Glomerular visceral epithelial cell (primary cell): Measurements from ENCODE around the gene ZC3H6.
"Not testable (repeated sequence)": the region's sequence is repeated elsewhere in the genome, so short reads cannot be mapped to it uniquely, and the experiment has no call there.

Source experiments
- DNase-seq: peaks from one replicate; pipeline ENCODE4 v3.0.0-alpha.2; 2016; ENCODE audit errors: extremely low spot score

The ZC3H6 gene

DNA sequence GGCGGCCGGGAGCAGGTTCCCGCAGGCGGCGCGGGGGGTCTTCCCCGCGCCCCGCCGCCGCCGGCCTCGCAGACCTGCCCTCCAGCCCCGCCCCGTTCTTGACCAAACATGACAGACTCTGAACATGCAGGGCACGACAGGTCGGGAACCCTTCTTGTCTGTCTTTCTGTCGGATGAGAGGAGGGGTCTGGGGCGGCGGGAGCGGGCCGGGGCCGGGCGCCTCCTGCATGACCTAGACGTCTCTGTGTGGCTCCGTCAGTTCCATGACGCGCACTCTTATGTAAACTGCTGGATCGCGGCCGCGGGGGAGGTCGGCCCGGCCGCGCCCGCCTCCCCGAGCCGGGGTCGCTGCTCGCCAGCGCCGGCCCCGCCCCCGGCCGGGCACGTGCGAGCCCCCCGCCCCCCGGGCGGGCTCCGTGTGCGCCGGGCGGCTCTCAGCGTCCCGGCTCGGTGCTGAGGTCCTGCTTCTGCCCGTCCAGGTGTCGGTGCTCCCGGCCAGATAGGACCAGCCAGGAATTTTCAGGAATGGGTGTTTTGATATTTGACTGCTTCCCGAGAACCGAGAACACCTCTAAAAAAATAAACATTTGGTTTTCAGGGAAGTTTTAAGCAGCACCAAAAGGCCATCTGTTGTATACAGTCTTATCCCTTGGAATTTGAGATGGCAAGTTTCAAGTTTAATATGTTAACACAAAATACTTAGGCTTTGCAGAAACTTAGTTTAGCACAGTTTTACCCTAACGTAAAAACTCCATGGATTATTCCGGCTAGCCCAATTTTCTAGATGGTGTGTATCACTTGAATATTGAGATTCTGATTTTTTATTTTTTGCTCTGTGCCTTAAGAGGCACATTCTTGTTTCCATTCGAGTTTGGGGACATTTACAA is 733 bp downstream of the ZC3H6 start:
- peak; percentile 89 for DNase-seq

DNA sequence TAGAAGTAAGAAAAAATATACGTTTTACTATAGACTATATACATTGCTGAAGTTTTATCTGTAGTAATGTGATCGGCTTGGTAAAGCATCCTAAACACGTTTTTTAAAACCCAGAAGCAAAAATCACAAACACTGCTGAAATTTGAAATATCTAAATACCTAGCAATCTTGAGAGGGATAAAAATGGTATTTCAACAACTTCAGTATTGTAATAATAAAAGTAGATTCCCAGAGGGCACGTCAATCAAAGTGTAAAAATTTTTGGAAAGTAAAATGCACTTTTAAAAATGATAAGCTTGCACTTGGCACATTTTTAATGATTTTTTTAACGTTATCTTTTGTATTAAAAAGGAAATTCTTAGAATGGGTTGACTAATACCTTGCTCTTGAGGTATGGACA is 1.6 kb downstream of the ZC3H6 start:
- DNase-seq = no peak

DNA sequence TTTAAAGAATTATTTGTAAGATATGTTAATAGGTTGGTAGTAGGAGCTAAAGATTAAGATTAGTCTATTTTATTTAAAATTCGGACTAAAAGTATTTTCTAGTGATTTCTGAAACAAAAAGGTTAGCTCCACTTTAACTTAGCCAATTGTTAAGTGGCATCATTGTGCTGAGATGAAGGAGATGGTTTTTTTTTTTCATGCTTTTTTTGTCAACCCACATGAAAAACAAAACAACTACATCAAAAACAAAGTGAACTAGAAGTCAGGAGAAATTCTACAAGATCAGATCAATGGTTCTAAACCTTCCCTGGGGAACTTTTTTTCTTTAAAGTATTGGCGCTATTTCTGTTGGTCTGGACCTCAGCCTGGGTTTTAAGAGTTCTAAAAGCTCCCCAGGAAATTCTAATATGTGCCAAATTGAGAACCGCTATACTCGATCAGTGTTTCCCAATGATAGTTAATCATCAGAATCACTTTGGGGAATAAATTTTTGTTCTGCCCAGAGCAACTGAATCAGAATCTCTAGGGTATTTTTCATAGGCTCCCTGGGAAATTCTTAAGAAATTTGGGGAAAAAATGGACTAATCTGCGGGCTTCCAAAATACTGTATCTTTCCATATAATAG is 2.3 kb downstream of the ZC3H6 start:
- DNase-seq = no peak

DNA sequence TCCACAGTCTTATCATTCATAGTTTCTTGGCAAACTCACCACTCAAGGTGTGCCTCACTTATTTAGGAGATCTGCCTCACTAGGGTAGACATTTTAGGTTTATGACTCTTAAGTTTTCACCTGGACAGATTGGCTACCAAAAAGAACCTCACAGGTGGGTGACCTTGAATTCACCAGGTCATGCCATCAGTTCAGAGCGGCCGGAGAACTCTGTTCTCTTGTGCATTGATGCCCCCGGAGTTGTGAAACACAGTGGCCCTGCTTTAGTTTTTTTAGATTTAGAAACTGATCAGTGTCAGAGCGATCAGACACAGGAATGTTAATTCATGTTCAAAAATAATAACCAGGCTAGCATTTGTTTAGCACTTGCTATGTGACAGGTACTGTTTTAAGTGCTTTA is 6.7 kb downstream of the ZC3H6 start:
- not testable (repeated sequence) for DNase-seq

DNA sequence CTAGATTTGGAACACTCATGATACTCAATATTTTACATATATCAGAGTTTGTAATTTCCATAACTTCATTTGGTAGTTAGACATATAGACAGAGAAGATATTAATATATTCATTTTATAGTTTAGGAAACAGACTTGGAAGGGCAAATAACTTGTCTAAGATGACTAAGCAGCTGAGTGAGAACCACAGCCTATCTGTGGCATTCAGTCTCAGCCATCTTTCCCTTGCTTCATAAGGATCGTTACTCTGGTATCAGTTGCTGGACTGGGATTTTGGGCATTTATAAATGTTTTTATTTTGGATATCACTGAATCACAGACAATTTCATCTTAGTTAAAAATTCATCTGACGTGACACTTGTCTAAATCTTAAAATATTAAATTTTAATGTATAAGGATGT is 8.1 kb downstream of the ZC3H6 start:
- not testable (repeated sequence) for DNase-seq

DNA sequence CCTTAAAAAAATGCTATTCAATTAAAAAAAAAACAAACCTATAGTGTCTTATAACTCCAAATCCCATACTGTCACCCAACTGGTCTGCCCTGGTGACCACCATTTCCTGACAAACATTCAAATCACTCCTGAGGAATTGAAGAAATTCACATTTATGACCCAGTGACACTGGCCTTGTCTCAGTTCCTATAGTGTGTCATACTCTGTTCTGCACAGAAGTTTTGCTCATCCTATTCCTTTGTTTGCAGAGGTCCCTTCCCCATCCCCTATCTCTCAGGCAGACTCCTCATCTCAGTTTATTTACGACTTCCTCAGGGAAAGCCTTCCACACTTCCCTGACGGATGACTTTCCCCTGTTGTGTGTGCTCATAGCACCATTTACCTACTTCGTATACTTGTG is 14.7 kb downstream of the ZC3H6 start:
- DNase-seq = no peak

DNA sequence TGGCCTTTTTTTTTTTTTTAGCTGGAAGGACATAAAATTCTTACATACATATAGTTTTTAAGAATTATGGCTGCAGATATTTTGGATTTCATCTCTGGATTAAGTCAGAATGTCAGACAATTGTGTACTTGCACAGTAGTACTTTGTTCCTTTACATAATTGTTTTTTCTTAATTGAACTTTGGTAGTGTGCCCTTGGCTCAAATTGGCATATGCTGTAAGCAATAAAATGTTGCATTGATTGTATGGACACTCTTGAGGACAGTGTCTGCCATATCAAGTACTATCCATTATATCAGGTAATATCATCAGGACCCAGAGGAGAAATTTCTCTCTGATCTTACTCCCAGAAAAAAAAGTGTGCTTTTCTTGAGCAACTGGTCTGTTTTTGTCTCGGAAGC is 15.3 kb downstream of the ZC3H6 start:
- no peak for DNase-seq

DNA sequence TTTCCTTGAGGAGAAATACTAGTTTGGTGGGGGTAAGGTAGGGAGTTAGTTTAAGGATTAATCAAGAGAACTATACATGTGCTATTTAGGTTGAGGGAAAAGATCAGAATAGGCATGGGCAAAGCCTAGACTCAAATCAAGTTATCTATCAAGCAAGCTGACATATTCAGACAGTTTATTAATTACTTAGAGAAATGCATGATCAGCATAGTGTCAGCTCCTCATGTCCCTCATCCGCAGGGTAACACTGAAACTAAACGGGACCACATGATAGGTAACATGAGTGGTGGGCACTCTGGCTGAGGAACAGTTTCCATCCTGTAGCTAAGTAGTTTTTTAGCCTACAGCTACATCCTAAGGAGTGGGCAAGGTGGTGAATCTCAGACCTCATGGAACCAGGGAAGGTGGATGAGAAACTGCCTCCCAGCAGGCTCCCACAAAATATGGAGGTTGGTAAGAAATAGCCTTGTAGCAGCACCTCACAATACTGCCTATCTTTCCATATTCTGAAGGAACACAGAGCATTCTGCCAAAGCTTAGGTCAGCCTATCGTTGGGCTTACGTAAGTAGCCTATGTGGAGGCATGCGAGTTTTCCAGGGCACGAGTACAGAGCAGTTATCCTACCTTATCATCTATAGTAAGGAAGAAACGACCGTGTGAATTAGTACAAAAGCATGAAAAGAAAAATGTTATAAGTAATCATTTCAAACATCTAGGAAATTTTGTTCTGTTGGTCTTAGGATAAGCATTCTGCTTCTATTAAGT is 18.4 kb downstream of the ZC3H6 start:
- no peak for DNase-seq

DNA sequence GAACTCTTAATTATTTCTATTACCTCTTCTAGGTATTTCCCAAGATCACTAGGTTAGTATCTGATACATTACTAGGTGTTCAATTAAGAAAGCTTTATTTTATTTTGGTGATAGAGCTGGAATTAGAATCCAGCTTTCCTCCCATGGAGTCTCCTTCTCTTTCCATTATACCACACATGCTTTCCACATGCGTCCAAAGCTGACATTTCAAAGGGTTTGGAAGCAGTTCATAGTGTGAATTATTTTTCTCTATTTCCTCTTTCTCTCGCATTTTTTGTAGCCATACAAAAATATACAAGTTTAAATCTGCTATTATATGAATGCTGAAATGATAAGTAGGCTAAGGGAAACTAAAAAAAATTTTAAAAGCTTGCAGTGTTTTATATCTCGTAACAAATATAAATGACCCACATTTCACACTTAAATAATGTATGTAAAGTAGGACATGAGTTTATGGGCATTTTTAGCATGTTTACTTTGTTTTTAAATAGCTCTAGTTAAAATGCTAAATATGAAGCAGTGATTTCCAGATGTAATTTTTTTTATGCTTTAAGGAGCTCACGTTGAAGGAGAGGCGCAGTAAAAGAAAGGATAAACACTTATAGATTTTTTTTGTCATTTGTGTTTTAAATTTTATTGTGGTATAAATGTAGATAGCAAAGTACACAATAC is 20.1 kb downstream of the ZC3H6 start:
- DNase-seq = no peak

DNA sequence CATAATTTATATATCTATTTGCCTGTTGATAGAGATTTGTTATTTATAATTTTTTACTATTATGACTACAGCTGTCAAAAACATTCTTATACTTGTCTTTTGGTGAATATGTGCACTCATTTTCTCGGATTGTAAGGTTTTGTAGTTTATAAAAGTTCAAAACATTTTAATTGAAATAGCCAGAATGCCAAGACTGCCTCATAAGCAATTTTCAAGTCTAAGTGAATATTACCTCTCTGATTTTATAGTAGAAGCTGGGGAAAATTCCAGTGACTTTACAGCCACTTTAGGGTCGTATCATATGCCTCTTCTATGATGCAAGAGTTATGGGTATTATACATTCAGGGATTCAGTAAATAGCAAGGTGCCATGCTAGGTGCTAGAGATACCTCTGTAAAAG is 21.0 kb downstream of the ZC3H6 start:
- no peak for DNase-seq

DNA sequence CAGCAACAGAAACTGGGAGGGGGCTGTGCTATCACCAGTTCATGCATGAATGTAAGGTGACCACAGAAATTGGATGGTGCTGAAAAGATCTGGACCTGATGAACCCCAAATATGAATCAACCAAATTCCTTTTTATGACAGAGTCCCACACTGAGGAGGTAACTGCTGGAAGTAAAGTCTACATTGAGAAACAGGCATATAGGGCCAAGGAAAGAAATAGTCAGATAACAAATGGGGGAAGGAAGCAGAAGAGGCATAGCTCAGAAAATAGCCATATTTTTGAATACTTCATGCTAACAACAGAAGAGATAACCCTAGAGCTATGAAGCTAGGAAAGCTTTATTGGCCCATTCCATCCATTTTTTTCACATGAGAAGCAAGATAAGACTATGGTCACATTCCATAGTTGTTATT is 25.8 kb downstream of the ZC3H6 start:
- peak; percentile 8 for DNase-seq

DNA sequence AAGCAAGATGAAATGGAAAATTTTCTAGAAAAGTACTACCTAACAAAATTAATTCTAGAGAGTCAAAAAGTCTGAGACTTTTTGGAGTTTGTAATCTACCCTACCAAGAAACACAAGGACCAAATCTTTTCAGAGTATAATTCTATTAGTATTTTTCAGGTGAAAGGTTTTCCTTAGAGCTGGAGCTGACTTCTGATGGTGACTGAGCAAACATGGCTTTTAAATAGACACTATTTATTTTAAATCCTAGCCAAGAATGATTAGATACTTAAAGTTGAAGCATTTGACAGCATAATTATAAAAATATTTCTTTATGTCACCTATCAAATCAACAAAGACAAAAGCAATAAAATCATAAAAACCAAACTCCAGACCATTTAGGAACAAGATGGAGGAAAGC is 26.6 kb downstream of the ZC3H6 start:
- no peak for DNase-seq

DNA sequence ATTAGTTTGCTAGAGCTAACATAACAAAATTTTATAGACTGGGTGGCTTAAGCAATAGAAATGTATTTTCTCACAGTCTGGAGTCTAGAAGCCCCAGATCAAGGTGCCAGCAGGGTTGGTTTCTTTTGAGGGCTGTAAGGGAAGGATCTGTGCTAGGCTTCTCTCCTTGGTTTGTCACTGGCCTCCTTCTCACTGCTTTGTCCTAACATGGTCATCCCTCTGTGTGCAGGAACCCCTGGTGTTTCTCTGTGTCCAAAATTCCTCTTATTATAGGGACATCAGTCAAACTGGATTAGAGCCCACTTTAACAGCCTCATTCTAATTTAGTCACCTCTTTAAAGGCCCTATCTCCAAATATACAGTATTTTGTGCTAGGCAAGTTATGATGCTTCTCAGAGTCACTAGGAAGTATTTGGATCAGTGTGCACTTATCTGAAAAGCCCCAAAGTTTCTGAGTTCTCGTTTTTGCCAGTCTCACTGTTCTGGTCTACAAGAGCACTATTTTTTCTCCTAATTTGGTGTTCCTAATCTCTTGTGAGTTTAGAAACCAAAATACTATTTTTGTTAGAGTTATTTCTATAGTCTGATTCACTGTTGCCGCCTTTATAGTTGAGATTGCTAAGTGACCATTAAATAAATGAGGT is 29.0 kb downstream of the ZC3H6 start:
- no peak for DNase-seq

DNA sequence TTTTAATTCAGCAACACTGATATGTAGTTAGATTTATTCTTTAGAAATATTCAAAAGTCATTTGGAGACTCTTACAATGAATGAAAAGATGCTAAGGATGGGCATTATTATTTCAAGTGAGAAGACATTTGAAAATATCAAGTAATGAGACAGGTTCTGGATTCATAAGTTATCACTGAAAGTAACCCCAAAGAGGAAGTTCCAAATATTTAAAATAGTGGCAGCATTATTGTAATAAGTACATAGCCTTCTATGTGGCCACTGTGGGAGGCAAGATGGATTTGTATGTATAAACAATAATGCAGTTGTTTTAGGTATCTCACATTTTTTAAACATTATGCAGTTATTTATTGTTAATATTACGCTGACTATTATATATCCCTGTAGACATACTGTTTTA is 29.7 kb downstream of the ZC3H6 start:
- no peak for DNase-seq

DNA sequence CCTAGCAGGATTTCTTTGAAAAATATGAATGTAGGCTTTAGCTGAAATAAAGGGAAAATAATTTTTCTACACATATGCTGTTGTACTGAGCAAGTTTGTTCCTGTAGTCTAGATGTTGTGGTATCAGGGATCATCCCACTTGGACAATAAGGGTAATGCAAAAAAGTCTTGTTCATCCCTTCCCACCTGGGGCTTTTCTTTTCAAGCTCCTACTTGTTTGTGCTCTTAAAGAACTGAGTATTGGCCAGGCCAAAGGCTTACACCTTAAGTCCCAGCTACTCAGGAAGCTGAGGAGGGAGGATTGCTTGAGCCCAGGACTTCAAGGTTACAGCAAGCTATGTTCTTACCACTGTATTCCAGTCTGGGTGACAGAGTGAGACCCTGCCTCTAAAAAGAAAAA is 35.5 kb downstream of the ZC3H6 start:
- no peak for DNase-seq

DNA sequence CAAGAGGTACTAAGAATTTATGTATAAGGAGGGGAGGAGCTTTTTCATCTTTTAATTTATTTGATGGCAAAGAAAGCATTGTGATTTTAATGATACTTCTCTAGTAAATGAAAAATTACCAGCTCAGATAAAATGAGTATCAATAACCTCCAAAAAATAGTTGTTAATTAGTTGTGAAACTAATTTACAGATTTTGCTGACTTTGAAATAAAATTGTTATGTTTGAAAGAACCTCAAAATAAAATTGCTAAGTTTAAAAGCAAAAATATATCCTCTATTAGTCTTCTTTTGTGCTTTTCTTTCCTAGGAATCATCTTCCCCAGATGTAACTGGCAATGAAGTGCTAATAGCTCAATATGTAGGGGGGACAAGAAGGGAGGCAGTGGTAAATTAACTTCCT is 36.5 kb downstream of the ZC3H6 start:
- DNase-seq = no peak

DNA sequence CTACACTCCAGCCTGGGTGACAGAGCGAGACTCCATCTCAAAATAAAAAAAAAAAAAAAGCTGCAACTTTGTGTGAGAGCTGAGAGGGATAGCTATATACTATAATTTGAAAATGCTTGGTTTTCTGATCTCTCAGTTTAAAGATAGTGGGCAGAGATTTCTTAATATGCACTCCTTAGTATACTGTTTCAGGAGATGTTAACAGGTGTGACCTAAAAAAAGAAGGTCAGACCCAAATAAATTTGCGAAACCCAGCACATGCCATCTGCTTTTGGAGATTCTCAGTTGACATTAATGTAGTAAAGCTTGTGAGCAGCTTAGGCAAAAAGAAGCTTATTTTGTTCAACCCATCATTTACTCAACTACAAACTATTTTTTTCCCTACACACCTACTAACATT is 37.4 kb downstream of the ZC3H6 start:
- DNase-seq = no peak

DNA sequence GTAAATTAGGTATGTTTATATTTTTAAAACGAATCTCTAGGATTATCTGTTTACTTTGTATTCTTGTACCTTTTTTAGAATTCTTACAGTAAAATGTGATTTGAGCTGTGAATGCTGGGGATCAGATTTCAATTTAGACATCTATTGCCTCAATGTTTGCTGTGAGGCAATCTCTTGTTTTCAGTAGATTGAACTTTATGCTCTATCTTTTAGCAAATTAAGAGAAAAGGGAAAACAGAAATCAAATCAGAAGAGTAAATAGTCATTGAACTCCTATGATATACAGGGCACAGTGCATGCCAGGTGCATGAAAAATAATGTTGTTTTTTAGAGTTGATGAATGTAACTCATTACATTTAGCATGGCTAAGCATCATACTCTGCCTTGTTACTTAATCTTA is 39.5 kb downstream of the ZC3H6 start:
- DNase-seq = no peak

DNA sequence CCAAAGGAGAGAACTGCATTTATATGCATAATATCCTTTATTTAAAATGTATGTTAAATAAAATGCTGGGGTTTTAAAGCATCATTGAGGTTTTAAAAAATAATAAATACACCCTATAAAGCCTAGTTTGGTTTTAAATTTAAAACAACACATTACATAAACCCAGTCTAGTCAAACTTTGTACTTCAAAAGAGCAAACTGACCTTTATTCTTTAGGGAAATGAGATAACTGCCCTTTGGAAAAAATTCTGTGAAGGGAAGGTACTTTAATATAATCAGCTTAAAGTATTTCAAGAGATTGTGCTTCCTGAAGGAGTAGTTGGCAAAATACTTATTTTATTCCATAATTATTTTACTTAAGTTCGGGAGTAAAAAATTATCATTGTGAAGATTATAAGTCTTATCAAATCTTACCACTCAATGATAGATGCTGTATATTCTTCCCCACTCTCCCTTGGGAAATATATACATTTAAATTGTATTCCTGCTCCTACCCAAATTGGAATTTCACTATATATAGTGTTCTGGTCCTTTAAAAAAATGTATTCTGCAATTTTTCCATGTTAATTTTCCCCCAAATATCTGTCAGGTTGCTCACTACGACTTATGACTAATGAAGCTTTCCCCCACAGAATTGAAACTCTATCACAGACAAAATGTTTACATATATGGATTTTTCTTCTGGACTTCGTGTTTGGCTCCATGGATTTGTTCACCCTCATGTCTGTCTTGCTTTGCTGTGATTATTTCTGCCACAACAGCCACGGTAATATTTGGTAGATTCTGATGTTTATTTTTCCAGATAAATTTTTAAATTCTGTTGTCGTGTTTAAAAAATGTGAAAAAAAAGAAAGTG is 42.1 kb downstream of the ZC3H6 start:
- no peak for DNase-seq

DNA sequence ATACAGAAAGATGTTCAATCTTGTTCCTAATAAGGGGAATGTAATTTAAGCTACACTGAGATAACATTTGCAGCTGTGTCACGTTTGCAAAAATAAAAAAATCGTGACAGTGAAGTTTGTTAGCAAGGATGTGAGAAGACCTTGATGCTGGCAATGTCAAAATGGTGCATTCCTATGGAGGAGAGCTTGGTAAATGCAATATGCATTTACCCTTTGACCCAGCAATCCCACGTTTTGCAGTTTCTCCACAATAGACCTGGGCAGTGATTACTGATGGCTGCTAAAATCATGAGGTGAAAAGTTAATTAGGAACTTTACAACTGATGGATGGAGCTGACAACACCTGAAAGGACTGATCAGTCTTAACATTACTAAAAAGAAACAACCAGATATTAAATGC is 43.1 kb downstream of the ZC3H6 start:
- no peak for DNase-seq
